PC-9 (cell line): ENCODE results near the gene ACSL6. TPM values are rescaled to one million over a fixed set of nuclear protein-coding genes. Genes with fewer than 3 reads are reported as not detected.

Experiments
- BruUV-seq: library from RNA; stranded (reverse); fragments of 400-500 nt; replicated peaks from 2 replicates; lab custom pipeline; 2021; lab: Mats Ljungman, UMichigan
- CTCF ChIA-PET: fragments of 300-600 bp; sonication (Branson Sonifier 250); formaldehyde crosslinking; loops from one replicate; lab custom pipeline; 2022; ENCODE audit warnings: antibody characterized with exemption; lab: Charles Lee
- POLR2A ChIA-PET: fragments of 300-600 bp; sonication (Branson Sonifier 250); formaldehyde crosslinking; loops from one replicate; lab custom pipeline; 2022; ENCODE audit warnings: antibody characterized with exemption; ENCODE audit not compliant: unreplicated experiment; lab: Charles Lee
- DNase-seq, 2 experiments: peaks; one replicate each; pipeline versions ENCODE4 v3.0.0 to v3.0.0-alpha.2; 2015 to 2022; ENCODE audit warnings: mixed read lengths in 1 of 2
- H2AFZ ChIP-seq: fragments of 200-600 bp; sonication (generic); 2 replicates; pipeline ENCODE4 v1.8.1; 2017; ENCODE audit warnings: antibody characterized with exemption
- H3F3A ChIP-seq: fragments of 200-600 bp; sonication (generic); 2 replicates; pipeline ENCODE4 v1.8.1; 2017; ENCODE audit warnings: antibody characterized with exemption, mild to moderate bottlenecking, low read depth; ENCODE audit not compliant: insufficient read depth
- H3K27ac ChIP-seq: fragments of 200-600 bp; sonication (generic); 2 replicates; pipeline ENCODE4 v1.6.1; 2016; ENCODE audit warnings: mixed run types
- H3K27me3 ChIP-seq: fragments of 200-600 bp; sonication (generic); 2 replicates; pipeline ENCODE4 v1.6.1; 2016; ENCODE audit warnings: low read depth, mixed run types; ENCODE audit not compliant: insufficient read depth
- H3K36me3 ChIP-seq: fragments of 200-600 bp; sonication (generic); 2 replicates; pipeline ENCODE4 v1.6.1; 2016; ENCODE audit warnings: low read depth, mixed run types
- H3K4me1 ChIP-seq: fragments of 200-600 bp; sonication (generic); replicated peaks from 2 replicates; pipeline ENCODE4 v1.6.1; 2016; ENCODE audit warnings: mixed run types; ENCODE audit not compliant: insufficient read depth
- H3K4me2 ChIP-seq: fragments of 200-600 bp; sonication (generic); 2 replicates; pipeline ENCODE4 v1.6.1; 2017; ENCODE audit warnings: mixed run types
- H3K4me3 ChIP-seq: fragments of 200-600 bp; sonication (generic); 2 replicates; pipeline ENCODE4 v1.6.1; 2016; ENCODE audit warnings: mixed run types
- H3K79me2 ChIP-seq: fragments of 200-600 bp; sonication (generic); 2 replicates; pipeline ENCODE4 v1.6.1; 2017; ENCODE audit warnings: low read depth, mixed run types
- H3K9me2 ChIP-seq: fragments of 200-600 bp; sonication (generic); 2 replicates; pipeline ENCODE4 v1.8.1; 2017; ENCODE audit warnings: mild to moderate bottlenecking; ENCODE audit not compliant: insufficient read depth
- H3K9me3 ChIP-seq: fragments of 200-600 bp; sonication (generic); 2 replicates; pipeline ENCODE4 v1.8.1; 2016; ENCODE audit warnings: low read depth; ENCODE audit not compliant: insufficient read depth
- H4K20me1 ChIP-seq: fragments of 200-600 bp; sonication (generic); 2 replicates; pipeline ENCODE4 v1.8.1; 2017; ENCODE audit not compliant: insufficient read depth
- CTCF ChIP-seq: fragments of 200-600 bp; sonication (generic); conservative IDR thresholded peaks from 2 replicates; pipeline ENCODE4 v1.6.1; 2017; ENCODE audit warnings: mixed run types, antibody characterized with exemption, mild to moderate bottlenecking, moderate library complexity
- EZH2 ChIP-seq: fragments of 200-600 bp; sonication (generic); IDR thresholded peaks from 2 replicates; pipeline ENCODE4 v1.8.0; 2017; ENCODE audit warnings: antibody characterized with exemption, low read depth
- intact Hi-C: fragments of 100-400 bp; cut with micrococcal nuclease; formaldehyde crosslinking; loops from one replicate; pipeline ENCODE4 v1.10.0; 2022; ENCODE audit not compliant: unreplicated experiment
- total RNA-seq: library from RNA; stranded (reverse); gene quantifications from 2 replicates; pipeline ENCODE4 v1.2.3, GENCODE V29; 2021

ACSL6 gene
- total RNA-seq, 1 experiment from 2014 or later = not detected

DNA sequence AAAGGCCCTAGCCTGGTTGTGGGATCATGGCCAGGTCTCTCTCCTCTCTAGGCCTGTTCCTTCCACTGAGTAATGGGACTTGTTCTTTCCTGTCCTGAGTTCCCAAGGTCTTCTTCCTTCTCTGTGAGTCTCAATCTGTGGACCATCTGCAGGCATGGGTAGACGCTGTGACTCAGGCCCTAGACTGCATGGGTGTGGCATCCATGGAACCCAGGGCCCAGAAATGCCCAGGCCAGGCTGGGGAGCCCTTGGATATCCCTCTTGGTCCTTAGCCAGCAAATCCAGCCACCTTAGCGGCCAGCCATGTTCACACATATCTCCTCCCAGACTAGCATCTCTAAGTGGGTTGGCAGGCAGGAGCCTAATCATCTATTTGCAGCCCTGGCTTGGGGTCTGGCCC lies 2.3 kb upstream of the ACSL6 start:
- Histone ChIP-seq H3K79me2 (no peaks in the 10 kb centered on the region), H3K27me3 (peaks cover 75% of the 10 kb centered on the region), H3K27ac (no peak overlapping the region), H3F3A (no peaks in the 10 kb centered on the region), H3K9me3 (no peaks in the 10 kb centered on the region), H3K9me2 (no peaks in the 10 kb centered on the region), H3K4me3 (no peak overlapping the region), H2AFZ (no peak overlapping the region), H3K36me3 (no peaks in the 10 kb centered on the region), H4K20me1 (no peaks in the 10 kb centered on the region), H3K4me2 (no peak overlapping the region), H3K4me1 (no peaks in the 10 kb centered on the region)
- TF ChIP-seq CTCF (no peak), EZH2 (no peak)
- intact Hi-C loops = no loop called here
- no TSS peak for BruUV-seq
- DNase-seq = no peak
- ChIA-PET CTCF (no interaction called here), POLR2A (no interaction called here)

DNA sequence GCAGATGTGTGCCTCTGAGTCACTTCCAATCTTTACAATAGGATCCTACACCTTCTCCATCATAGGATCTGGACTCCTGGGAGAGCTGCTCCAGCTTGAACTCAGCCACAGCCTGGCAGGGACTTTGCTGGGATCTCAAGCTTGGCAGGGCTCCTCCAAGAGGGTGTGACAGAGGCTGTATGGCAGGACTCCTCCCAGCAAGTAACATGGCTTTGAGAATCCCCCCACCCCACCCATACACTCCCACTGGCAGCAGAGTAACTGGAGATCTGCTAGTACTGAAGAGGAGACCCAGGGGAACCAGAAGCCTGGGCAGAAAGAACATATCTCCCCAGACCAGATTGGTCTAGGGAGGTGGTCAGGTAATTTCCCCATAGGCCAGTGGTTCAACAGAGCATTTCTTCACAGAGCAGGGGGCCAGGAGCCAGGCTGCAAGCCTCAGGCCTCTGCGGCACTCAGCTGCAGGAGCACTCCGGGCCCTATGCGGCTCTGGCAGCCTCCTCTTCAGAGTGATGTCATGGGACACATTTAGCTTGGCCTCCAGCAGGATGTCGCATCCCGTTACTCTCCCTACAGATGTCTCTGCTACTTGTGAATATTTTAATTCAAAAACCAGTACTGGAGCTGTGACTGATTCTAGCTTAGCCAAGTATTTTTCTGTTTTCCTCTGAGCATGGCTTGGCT lies 1.7 kb upstream of the ACSL6 start:
- H3K4me3 ChIP-seq = no peak overlapping the region
- POLR2A ChIA-PET = no interaction called here
- DNase-seq = no peak
- H3K79me2 ChIP-seq = no peaks in the 10 kb centered on the region
- intact Hi-C loops = no loop called here
- H3K27ac ChIP-seq = no peak overlapping the region
- H3K9me2 ChIP-seq = no peaks in the 10 kb centered on the region
- H3K36me3 ChIP-seq = no peaks in the 10 kb centered on the region
- peaks cover 69% of the 10 kb centered on the region for H3K27me3 ChIP-seq
- H2AFZ ChIP-seq = no peak overlapping the region
- no peak for TF ChIP-seq EZH2
- TF ChIP-seq CTCF = no peak
- no peaks in the 10 kb centered on the region for H3F3A ChIP-seq
- BruUV-seq = no TSS peak
- no peaks in the 10 kb centered on the region for H3K9me3 ChIP-seq
- CTCF ChIA-PET = no interaction called here
- H3K4me1 ChIP-seq = no peaks in the 10 kb centered on the region
- no peak overlapping the region for H3K4me2 ChIP-seq
- H4K20me1 ChIP-seq = no peaks in the 10 kb centered on the region

DNA sequence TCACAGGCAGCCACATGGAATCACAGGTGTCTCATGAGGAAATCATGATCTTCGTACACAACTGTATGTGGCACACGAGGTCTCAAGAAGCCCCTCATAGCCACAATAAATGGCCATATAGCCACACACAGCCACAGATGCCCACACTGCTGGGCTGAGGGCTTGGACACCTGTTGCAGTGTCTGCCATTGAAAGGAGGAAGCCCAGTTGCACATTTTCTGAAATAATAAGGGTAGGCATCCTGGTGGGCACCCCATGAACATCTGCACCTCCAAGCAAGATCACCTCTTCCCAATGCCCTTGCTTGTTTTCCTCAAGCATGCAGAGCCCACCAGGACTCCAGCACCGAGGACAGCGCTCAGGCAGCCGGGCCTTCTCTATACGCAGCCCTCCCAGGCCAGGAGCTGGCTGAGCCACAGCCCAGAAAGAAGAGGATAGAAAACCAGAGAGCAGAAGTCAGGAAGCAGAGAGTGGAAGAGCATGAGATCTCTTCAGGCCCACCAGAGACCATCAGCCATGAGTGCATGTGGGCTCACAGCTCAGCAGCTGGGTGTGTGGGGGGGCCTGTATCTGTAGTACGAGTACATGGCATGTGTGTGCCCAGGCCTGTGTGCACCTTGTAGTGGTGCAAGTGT lies 1.0 kb upstream of the ACSL6 start:
- no peak overlapping the region for H3K4me3 ChIP-seq
- no peaks in the 10 kb centered on the region for H3K9me2 ChIP-seq
- POLR2A ChIA-PET = no interaction called here
- peak overlapping the region; percentile 66; the same call in 1 of the 2 replicates for H3K4me2 ChIP-seq
- intact Hi-C loops = no loop called here
- peaks cover 63% of the 10 kb centered on the region for H3K27me3 ChIP-seq
- H3K27ac ChIP-seq = no peak overlapping the region
- no TSS peak for BruUV-seq
- no peaks in the 10 kb centered on the region for H3F3A ChIP-seq
- CTCF ChIA-PET = no interaction called here
- no peaks in the 10 kb centered on the region for H4K20me1 ChIP-seq
- H2AFZ ChIP-seq = no peak overlapping the region; the same call in 1 of the 2 replicates
- H3K4me1 ChIP-seq = no peaks in the 10 kb centered on the region
- no peaks in the 10 kb centered on the region for H3K9me3 ChIP-seq
- no peak for DNase-seq
- no peaks in the 10 kb centered on the region for H3K36me3 ChIP-seq
- no peaks in the 10 kb centered on the region for H3K79me2 ChIP-seq
- TF ChIP-seq CTCF = no peak
